Measurements from ENCODE around the gene ACOX3. TPM values are rescaled to one million over a fixed set of nuclear protein-coding genes. Genes with fewer than 3 reads are reported as not detected.

The ACOX3 gene
- total and polyA plus RNA-seq, 10 of the 15 experiments (the other 5 are each of a cell fraction or from before 2014, with no cell fraction given): 2.0 to 24.5 (median 14.0) TPM

DNA sequence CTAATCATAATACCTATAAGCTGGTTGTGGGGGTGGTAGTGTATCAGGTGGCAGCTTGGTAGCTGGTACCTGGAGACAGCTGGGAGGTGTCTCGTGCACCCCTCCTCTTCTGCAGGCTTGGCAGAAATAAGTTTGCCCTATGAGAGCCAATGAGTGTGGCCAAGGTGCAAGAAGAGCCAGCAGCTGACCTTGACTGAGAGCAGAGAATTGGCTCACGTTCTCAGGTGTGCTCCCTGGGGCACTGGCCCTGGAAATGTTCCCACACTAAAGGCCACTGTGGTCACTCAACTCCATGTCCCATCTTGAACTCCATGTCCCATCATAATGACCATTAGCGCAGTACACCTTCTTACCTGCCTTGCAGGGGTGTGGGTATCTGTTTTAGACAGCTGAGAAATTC lies 13.4 kb upstream of the ACOX3 start:
- RAD21 ChIA-PET (ENCODE audit: unreplicated experiment): no interaction called here
- WGBS (ENCODE audit: insufficient coverage, insufficient replicate concordance, low lambda C conversion rate, missing lambda C conversion rate): 72% methylated on average over 3 of the region's 3 CpGs
- FAIRE-seq (no peak), ATAC-seq (no peak), DNase-seq (ENCODE audit: low read depth, low spot score) (no peak)
- H3K36me3 ChIP-seq (ENCODE audit: control insufficient read depth in 2 of 2, insufficient read depth in 2 of 2, low read length in 1 of 2): peaks cover 12 to 18% of the 10 kb centered on the region in 2 experiments; a peak in 3 of 4 replicates
- no peak overlapping the region for H3K9ac ChIP-seq (ENCODE audit: control insufficient read depth, insufficient read depth, low read length)
- CTCF ChIA-PET: no interaction called here
- H3K79me2 ChIP-seq (ENCODE audit: control insufficient read depth, insufficient read depth, low read length): no peaks in the 10 kb centered on the region
- BruUV-seq (replicated peaks): no TSS peak
- H3K9me3 ChIP-seq (replicated peaks; ENCODE audit: control insufficient read depth, insufficient read depth, low read length): no peaks in the 10 kb centered on the region
- in situ Hi-C loops (cut with MboI): no loop called here
- H2AFZ ChIP-seq (ENCODE audit: control insufficient read depth, low read depth, low read length): no peak overlapping the region
- intact Hi-C loops (cut with micrococcal nuclease; ENCODE audit: unreplicated experiment): no loop called here
- SMC1A ChIA-PET (ENCODE audit: uncharacterized antibody, unreplicated experiment): no interaction called here
- POLR2A ChIA-PET: no interaction called here
- no peak for TF ChIP-seq ZNF384 (IDR thresholded peaks at IDR 0.05; ENCODE audit: borderline replicate concordance, low read depth, low read length)
- TF ChIP-seq ZBED1 (IDR thresholded peaks at IDR 0.05; ENCODE audit: borderline replicate concordance): no peak
- no peak for TF ChIP-seq SMAD5 (IDR thresholded peaks at IDR 0.05; ENCODE audit: low read depth)
- TF ChIP-seq CHD4 (IDR thresholded peaks at IDR 0.05): no peak
- TF ChIP-seq SIX5 (IDR thresholded peaks at IDR 0.05; ENCODE audit: low read depth, low read length, severe bottlenecking): no peak
- TF ChIP-seq SUZ12 (IDR thresholded peaks at IDR 0.05; ENCODE audit: unreplicated experiment): no peak
- no peaks in the 10 kb centered on the region for H3K27me3 ChIP-seq (replicated peaks in 1 of 2; ENCODE audit: control insufficient read depth in 2 of 2, insufficient read depth in 2 of 2, low read length in 1 of 2)
- H3K4me3 ChIP-seq: no peak overlapping the region
- H3K4me2 ChIP-seq (ENCODE audit: control insufficient read depth, insufficient read depth): no peak overlapping the region
- no peak overlapping the region for H3K27ac ChIP-seq (ENCODE audit: control insufficient read depth, insufficient read depth)
- H4K20me1 ChIP-seq (ENCODE audit: control insufficient read depth, insufficient read depth): no peaks in the 10 kb centered on the region
- no peaks in the 10 kb centered on the region for H3K4me1 ChIP-seq (ENCODE audit: control insufficient read depth, insufficient read depth, low read length)

DNA sequence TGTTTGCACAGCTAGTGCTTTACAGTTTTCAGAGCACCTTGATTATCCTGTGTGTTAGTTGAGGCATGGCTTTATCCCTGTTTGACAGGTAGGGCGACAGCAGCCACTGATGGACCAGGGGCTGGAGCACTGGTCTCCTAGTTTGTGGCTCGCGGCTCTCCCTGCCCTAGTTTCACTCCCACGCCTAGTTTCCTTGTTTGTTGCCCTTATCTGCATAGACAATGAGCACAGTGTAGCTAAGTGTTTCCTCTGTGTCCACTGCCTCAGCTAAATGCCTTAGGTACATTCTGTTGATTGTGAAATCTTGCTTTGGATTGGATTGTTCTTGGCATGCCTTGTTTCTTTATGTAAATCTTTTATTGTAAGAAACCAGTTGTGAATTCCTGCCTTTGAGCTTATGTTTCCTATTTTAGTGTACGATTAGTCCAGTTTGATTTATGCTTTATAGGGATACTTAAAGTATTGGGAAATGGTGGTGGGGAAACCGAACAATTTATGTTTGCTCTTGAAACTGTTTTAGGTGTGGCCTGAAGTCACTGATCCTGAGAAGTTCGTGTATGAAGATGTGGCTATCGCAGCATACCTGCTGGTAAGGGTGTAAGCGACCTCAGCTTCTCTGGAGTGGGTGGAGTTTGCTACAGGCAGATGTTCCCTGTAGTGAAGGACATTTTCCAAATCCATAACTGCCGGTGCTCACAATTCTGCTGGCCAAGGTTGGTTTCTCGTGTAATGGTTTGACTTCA lies 11.1 kb upstream of the ACOX3 start:
- H3K4me3 ChIP-seq: no peak overlapping the region
- no peaks in the 10 kb centered on the region for H3K4me1 ChIP-seq (ENCODE audit: control insufficient read depth, insufficient read depth, low read length)
- RAD21 ChIA-PET (ENCODE audit: unreplicated experiment): no interaction called here
- CTCF ChIA-PET: no interaction called here
- no peak for FAIRE-seq
- no peak for ATAC-seq
- no peaks in the 10 kb centered on the region for H3K27me3 ChIP-seq (replicated peaks in 1 of 2; ENCODE audit: control insufficient read depth in 2 of 2, insufficient read depth in 2 of 2, low read length in 1 of 2)
- H3K27ac ChIP-seq (ENCODE audit: control insufficient read depth, insufficient read depth): no peak overlapping the region
- in situ Hi-C loops (cut with MboI) (no loop called here), intact Hi-C loops (cut with micrococcal nuclease; ENCODE audit: unreplicated experiment) (no loop called here)
- H3K4me2 ChIP-seq (ENCODE audit: control insufficient read depth, insufficient read depth): no peak overlapping the region
- BruUV-seq (replicated peaks): no TSS peak
- H3K9ac ChIP-seq (ENCODE audit: control insufficient read depth, insufficient read depth, low read length): no peak overlapping the region
- POLR2A ChIA-PET: interaction anchor here (0.5 kb wide), 1 partner anchor 75 kb away, joined by 3 read pairs; no protein-coding TSS in a partner anchor
- DNase-seq (ENCODE audit: low read depth, low spot score): no peak
- no peaks in the 10 kb centered on the region for H4K20me1 ChIP-seq (ENCODE audit: control insufficient read depth, insufficient read depth)
- H3K36me3 ChIP-seq (ENCODE audit: control insufficient read depth in 2 of 2, insufficient read depth in 2 of 2, low read length in 1 of 2): peaks cover 12 to 29% of the 10 kb centered on the region in 2 experiments; a peak in 3 of 4 replicates
- H3K9me3 ChIP-seq (replicated peaks; ENCODE audit: control insufficient read depth, insufficient read depth, low read length): no peaks in the 10 kb centered on the region
- SMC1A ChIA-PET (ENCODE audit: uncharacterized antibody, unreplicated experiment): interaction anchor here (0.9 kb wide), 1 partner anchor 11 kb away, joined by 3 read pairs; the partner anchor contains the start of genes ACOX3 and TRMT44
- WGBS (ENCODE audit: insufficient coverage, insufficient replicate concordance, low lambda C conversion rate, missing lambda C conversion rate): 87% methylated on average over 11 of the region's 11 CpGs
- H3K79me2 ChIP-seq (ENCODE audit: control insufficient read depth, insufficient read depth, low read length): no peaks in the 10 kb centered on the region
- no peak overlapping the region for H2AFZ ChIP-seq (ENCODE audit: control insufficient read depth, low read depth, low read length)
- TF ChIP-seq SUZ12 (IDR thresholded peaks at IDR 0.05; ENCODE audit: unreplicated experiment) (no peak), MEF2B (IDR thresholded peaks at IDR 0.05; ENCODE audit: partially characterized antibody, poor library complexity, severe bottlenecking) (no peak), MYB (IDR thresholded peaks at IDR 0.05; ENCODE audit: borderline replicate concordance, low read depth, low read length) (no peak), POLR2A (IDR thresholded peaks at IDR 0.05; ENCODE audit: low read depth, low read length) (no peak), GATAD2B (conservative IDR thresholded peaks at IDR 0.05; ENCODE audit: low read depth) (no peak)
- TF ChIP-seq, protein P1, sequence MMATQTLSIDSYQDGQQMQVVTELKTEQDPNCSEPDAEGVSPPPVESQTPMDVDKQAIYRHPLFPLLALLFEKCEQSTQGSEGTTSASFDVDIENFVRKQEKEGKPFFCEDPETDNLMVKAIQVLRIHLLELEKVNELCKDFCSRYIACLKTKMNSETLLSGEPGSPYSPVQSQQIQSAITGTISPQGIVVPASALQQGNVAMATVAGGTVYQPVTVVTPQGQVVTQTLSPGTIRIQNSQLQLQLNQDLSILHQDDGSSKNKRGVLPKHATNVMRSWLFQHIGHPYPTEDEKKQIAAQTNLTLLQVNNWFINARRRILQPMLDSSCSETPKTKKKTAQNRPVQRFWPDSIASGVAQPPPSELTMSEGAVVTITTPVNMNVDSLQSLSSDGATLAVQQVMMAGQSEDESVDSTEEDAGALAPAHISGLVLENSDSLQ (IDR thresholded peaks at IDR 0.05): no peak
- TF ChIP-seq, protein P2, sequence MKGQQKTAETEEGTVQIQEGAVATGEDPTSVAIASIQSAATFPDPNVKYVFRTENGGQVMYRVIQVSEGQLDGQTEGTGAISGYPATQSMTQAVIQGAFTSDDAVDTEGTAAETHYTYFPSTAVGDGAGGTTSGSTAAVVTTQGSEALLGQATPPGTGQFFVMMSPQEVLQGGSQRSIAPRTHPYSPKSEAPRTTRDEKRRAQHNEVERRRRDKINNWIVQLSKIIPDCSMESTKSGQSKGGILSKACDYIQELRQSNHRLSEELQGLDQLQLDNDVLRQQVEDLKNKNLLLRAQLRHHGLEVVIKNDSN (IDR thresholded peaks at IDR 0.05; ENCODE audit: borderline replicate concordance, extremely low read length, insufficient read depth, low read depth, low read length): no peak
